ENCODE data around the gene JAZF1.

JAZF1 gene

GRCh38 chr7:28062197-28062991, 118.2 kb downstream of the JAZF1 start:
- no peak for DNase-seq (ENCODE audit: low read depth)
- H3K4me3 ChIP-seq (ENCODE audit: low read depth, low read length) = no peak overlapping the region
- TF ChIP-seq CTCF (IDR thresholded peaks at IDR 0.05; ENCODE audit: control insufficient read depth, extremely low read depth, insufficient read depth) = peak; percentile 70

GRCh38 chr7:28061824-28062196, 118.8 kb downstream of the JAZF1 start:
- H3K4me3 ChIP-seq (ENCODE audit: low read depth, low read length) = no peak overlapping the region
- DNase-seq (ENCODE audit: low read depth) = no peak
- TF ChIP-seq CTCF (IDR thresholded peaks at IDR 0.05; ENCODE audit: control insufficient read depth, extremely low read depth, insufficient read depth) = no peak

GRCh38 chr7:28060371-28060950, 120.1 kb downstream of the JAZF1 start:
- TF ChIP-seq CTCF (IDR thresholded peaks at IDR 0.05; ENCODE audit: control insufficient read depth, extremely low read depth, insufficient read depth) = no peak
- H3K4me3 ChIP-seq (ENCODE audit: low read depth, low read length) = no peak overlapping the region
- DNase-seq (ENCODE audit: low read depth) = no peak

GRCh38 chr7:28055161-28055544, 125.4 kb downstream of the JAZF1 start:
- TF ChIP-seq CTCF (IDR thresholded peaks at IDR 0.05; ENCODE audit: control insufficient read depth, extremely low read depth, insufficient read depth) = no peak
- no peak for DNase-seq (ENCODE audit: low read depth)
- no peak overlapping the region for H3K4me3 ChIP-seq (ENCODE audit: low read depth, low read length)

GRCh38 chr7:28054531-28055160, 125.9 kb downstream of the JAZF1 start:
- H3K4me3 ChIP-seq (ENCODE audit: low read depth, low read length) = no peak overlapping the region
- no peak for TF ChIP-seq CTCF (IDR thresholded peaks at IDR 0.05; ENCODE audit: control insufficient read depth, extremely low read depth, insufficient read depth)
- no peak for DNase-seq (ENCODE audit: low read depth)

- no peak for DNase-seq (ENCODE audit: low read depth)
- no peak for TF ChIP-seq CTCF (IDR thresholded peaks at IDR 0.05; ENCODE audit: control insufficient read depth, extremely low read depth, insufficient read depth)
- H3K4me3 ChIP-seq (ENCODE audit: low read depth, low read length) = no peak overlapping the region
Measured at GRCh38 chr7:28052933-28053332, 127.7 kb downstream of the JAZF1 start.

Data from LNCaP clone FGC (cell line).